HL-60 (cell line): ENCODE measurements around the gene BRSK1.

Experiments
- DNase-seq, 2 experiments: peaks; one replicate each; pipeline ENCODE4 v3.0.0-alpha.2; 2010 to 2020; ENCODE audit warnings: low read depth in 1 of 2, low spot score in 1 of 2
- H3K27ac ChIP-seq: fragments of 250-450 bp; sonication (Bioruptor Pico); replicated peaks from 2 replicates; pipeline ENCODE4 v1.5.1; 2020; ENCODE audit warnings: mild to moderate bottlenecking, moderate library complexity
- H3K27me3 ChIP-seq: fragments of 250-450 bp; sonication (Bioruptor Pico); 2 replicates; pipeline ENCODE4 v1.5.1; 2021; ENCODE audit warnings: mild to moderate bottlenecking, moderate library complexity; ENCODE audit not compliant: insufficient read depth, poor library complexity, severe bottlenecking
- H3K4me3 ChIP-seq: replicated peaks from 2 replicates; pipeline ENCODE4 v1.5.1; 2011; ENCODE audit warnings: mild to moderate bottlenecking, control low read depth, low read length; ENCODE audit not compliant: insufficient read depth
- CTCF ChIP-seq: IDR thresholded peaks from one replicate; pipeline ENCODE4 v1.5.1; 2011; ENCODE audit warnings: low read length, control low read depth, inconsistent platforms; ENCODE audit not compliant: insufficient read depth
- GABPA ChIP-seq: IDR thresholded peaks from 2 replicates; pipeline ENCODE4 v1.6.1; 2012; ENCODE audit warnings: low read depth
- POLR2AphosphoS5 ChIP-seq: IDR thresholded peaks from 2 replicates; pipeline ENCODE4 v1.6.1; 2012; ENCODE audit warnings: low read depth
- REST ChIP-seq: IDR thresholded peaks from 2 replicates; pipeline ENCODE4 v1.6.1; 2012; ENCODE audit warnings: low read depth; ENCODE audit not compliant: insufficient replicate concordance
- SPI1 ChIP-seq: IDR thresholded peaks from 2 replicates; pipeline ENCODE4 v1.6.1; 2012; ENCODE audit warnings: low read depth, mild to moderate bottlenecking, borderline replicate concordance

Gene BRSK1

GRCh38 chr19:55266840-55267239 is 17.0 kb upstream of the BRSK1 start:
- Histone ChIP-seq H3K4me3 (no peak overlapping the region), H3K27ac (no peak overlapping the region), H3K27me3 (no peaks in the 10 kb centered on the region)
- no peak for TF ChIP-seq REST
- no peak for TF ChIP-seq GABPA
- no peak for TF ChIP-seq SPI1
- no peak for TF ChIP-seq POLR2AphosphoS5
- no peak for TF ChIP-seq CTCF
- no peak for DNase-seq

- DNase-seq, result no peak
- Histone ChIP-seq H3K4me3 (no peak overlapping the region), H3K27me3 (no peaks in the 10 kb centered on the region), H3K27ac (no peak overlapping the region)
- TF ChIP-seq CTCF (no peak), GABPA (no peak), POLR2AphosphoS5 (no peak)
Observed at GRCh38 chr19:55269299-55269698, 14.5 kb upstream of the BRSK1 start.

GRCh38 chr19:55270172-55270942 is 13.4 kb upstream of the BRSK1 start:
- no peak overlapping the region for H3K27ac ChIP-seq
- no peaks in the 10 kb centered on the region for H3K27me3 ChIP-seq
- no peak overlapping the region for H3K4me3 ChIP-seq
- DNase-seq, result no peak
- TF ChIP-seq GABPA, result no peak
- TF ChIP-seq POLR2AphosphoS5, result no peak
- no peak for TF ChIP-seq CTCF
- TF ChIP-seq SPI1, result no peak
- TF ChIP-seq REST, result no peak

GRCh38 chr19:55272142-55272541 is 11.7 kb upstream of the BRSK1 start:
- Histone ChIP-seq H3K27ac (no peak overlapping the region), H3K4me3 (no peak overlapping the region), H3K27me3 (no peaks in the 10 kb centered on the region)
- TF ChIP-seq SPI1 (no peak), CTCF (no peak), POLR2AphosphoS5 (no peak), REST (no peak), GABPA (no peak)
- DNase-seq, result no peak
